HK-2 (cell line): ENCODE data around the gene MRPL38.

Experiments
- DNase-seq: peaks from one replicate; pipeline ENCODE4 v3.0.0-alpha.2; 2018; ENCODE audit not compliant: unreplicated experiment

The MRPL38 gene

DNA sequence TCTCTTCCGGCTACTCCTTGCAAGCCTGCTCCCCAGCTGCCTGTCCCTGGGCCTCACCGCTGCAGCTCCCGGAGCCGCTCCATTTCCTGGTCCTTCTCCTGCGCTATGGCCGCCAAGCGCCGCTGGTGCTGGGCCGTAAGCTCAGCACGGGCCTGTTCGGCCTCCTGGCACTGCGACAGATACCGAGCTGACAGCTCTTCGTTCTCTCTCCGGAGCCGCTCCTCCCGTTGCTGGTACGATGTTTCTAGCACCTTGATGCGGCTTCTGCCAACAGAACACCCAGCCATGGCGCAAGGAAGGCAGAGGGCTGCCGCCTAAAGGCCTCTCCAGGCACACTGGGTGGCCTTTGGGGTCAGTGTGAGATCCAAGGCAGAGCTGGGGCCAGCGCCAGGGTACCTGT lies 14.9 kb upstream of the MRPL38 start:
- no peak for DNase-seq

DNA sequence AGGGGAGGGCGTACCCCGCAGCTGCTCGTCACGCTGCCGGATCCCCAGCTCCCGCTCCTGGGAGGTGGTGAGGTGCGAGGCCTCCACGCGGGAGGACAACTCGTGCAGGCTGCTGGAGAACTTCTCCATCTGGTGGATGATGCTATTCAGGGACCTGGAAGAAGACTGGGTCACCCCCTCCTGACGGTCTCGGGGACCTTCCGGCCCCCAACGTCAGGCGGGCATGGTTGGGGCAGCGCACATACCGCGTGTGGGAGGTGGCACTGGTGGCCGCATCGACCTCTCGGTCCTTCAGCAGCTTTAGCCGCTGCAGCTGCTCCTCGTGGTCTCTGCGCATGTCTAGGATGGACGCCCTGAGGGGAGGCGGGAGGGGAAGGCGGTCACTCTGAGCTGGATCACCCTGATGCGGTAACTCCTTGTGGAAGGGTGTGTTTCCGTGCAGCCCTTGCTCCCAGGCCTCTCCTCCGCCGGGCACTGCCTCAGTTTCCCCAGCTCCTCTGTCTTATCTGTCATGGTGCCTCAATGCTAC lies 13.3 kb upstream of the MRPL38 start:
- no peak for DNase-seq

DNA sequence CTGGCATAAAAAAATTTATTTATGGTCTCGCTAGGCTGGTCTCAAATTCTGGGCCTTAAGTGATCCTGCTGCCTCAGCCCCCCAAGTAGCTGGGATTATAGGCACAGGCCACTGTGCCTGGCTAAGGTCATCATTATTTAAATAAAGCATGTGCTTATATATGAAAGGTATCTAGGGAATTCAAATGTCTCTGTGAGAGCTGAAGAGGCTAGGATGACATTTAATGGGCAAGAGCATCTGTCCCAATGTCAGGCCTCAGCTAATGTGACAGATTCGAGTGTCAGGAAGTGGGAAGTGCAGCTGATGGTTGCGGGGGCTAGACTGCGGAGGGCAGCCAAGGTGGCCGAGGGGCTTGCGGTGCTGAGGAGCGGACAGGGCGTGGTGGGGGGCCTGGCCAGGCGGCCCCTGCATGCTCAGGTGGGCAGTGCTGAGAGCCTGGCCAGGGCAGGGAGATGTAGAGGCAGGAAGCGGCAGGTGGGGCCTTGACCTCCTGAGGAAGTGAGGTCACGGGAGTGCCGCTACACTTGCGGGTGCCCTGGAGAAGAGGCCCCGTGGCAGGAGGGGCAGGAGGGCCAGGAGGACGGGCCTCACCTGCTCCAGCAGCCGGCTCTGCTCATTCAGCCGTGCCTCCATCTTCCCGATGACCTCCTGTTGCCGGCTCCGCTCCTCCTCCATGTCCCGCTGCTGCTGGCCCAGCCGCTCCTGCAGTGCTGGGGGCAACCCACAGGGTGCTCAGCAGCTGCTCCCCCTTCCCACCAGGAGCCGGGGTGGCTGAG lies 12.6 kb upstream of the MRPL38 start:
- DNase-seq = no peak

DNA sequence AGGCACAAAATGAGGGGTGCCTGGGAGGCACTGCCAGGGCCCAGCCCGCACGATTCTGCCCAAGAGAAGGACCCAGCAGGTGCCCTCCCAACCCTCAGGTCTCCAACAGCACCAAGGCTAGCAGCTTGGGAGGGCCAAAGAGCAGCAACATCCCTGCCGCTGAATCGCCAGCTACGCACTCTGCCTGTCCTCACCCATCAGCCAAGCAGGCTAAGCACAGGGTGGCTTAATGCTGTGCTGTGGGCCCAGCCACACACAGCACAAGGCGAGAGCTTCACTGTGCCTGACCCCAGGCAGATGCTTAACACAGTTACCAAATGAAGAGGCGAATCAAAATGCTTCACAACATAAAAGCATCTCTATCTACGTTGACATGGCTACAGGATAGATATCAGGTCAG lies 10.6 kb upstream of the MRPL38 start:
- DNase-seq = no peak

DNA sequence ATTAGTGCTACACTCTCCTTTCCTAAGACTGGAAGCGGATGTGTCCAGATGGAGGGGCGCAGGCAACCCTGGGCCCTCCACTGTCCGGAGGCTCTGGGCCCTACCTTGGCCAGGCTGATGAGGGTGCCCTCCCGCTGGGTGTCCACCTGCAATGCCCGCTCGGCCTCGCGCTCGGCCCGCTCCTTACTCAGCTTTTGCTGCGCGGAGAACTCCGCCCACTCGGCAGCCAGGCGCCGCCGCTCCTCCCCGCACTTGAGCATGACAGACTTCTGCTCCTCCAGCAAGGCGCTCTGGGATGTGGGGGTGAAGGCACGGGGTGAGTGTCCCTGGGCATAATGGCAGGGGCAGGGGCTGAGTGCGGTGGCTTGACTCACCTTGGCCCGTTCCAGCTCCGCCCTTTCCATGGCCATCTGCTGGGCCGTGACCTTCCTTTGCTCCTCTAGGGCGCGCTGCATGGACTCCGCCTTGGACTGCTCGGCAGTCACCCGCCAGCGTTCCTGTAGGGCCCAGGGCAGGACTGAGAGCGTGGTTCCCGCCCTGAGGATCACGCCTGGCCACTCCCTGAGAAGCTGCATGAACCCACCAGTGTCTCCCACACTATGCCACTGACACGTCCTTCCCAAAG lies 10.1 kb upstream of the MRPL38 start:
- no peak for DNase-seq

DNA sequence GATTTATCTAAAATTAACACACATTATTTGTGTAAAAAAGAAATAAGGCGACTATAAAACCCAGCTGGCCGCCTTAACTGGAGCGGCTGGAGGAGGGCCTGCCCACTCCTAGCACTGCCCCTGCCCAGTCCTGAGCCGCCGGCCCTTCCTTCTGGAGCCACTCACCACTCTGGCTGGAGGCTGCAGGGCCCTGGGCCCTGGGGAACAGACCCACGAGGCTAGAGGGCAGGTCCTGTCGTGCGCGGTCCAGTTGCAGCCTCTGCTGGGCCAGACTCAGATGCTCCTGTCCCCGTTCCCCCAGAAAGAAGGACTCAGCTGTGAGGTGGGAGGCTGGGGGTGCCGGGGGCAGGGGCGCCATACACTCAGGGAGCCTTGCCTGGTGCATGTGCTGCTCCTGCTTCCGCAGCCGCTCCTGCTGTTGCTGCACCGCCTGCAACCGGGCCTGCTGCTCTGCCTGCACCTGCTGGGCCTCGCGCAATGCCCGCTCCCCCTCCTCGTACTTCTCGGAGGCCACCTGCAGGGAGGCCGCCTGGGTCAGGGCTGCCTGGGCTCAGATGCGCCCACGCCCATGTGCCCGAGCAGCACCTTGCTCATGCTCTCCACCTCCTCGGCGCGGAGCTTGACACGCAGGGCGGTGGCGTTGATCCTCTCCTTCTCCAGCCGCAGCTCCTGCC lies 9.0 kb upstream of the MRPL38 start:
- no peak for DNase-seq

DNA sequence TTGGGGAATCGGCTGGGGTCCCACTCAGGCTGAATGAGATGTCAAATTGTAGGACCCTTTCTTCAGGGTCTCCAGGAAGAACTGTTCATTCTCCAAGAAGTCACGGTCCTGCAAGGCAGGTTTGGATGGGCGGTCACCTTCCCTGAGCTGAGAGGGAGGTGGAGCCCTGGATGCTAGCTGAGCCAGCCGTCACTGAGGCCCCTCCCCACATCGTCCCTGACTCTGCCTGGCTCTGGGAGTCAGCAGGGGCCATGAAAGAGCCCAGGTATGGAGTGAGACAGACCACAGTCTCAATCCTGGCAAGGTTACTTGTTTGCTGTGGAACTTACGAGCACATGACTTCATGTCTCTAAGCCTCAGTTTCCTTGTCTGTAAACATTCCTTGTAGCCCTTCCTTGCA lies 6.0 kb upstream of the MRPL38 start:
- no peak for DNase-seq

DNA sequence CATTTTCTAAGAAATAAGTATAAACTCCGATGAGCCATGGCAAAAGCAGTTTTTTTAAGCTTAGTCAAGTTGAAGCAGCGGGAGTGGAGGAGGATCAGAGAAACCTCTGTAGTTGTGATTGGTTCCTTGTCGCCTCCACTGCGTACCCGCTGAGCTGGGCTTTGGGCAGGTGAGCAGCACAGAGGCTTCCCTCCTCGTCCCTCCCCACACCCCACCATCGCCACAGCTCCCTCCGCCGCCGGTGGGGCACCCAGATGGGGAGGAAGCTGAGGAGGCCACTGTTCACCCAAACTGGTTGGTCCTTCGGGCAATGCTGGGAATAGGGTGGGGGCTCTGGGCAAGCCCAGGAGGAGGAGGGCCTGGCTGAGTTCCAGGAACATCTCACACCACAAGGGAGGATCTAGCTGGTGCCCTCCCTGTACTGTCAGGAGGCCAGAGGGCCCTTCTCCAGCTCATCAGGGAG lies 5.2 kb upstream of the MRPL38 start:
- DNase-seq = no peak

DNA sequence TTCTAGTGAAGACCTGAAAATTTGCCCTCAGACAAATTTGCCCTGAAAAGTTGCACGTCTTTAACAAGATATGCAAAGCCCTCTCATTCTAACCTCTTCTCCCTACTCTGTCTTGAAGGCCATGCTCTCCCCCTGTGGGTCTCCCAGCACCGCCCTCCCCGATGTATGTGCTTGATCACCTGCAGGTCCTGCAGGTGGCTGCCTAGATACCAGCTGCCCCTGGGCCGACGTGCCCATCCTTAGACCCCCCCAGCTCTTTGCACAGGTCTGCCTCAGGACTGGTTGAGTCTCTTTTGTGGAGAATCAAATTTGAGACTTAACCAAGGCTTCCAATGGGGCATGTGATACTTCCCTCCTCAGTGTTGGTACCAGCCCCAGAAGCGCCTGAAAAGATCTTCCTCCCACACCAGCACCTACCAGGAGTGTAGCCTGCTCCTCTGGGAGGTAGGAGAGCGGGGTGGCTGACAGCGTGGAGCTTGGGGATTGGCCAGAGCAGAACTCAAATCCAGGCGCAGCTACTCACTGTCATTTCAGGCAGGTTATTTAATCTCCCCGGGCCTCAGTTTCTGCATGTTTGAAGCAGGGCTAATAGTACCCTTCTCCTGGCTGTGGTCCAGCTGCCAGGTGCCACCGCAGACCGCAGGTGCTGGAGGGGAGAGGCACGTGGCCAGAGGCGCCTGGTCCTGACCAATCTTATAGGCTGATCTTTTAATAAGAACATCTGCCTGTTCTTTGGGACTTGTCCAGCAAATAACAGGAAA lies 4.5 kb upstream of the MRPL38 start:
- no peak for DNase-seq

DNA sequence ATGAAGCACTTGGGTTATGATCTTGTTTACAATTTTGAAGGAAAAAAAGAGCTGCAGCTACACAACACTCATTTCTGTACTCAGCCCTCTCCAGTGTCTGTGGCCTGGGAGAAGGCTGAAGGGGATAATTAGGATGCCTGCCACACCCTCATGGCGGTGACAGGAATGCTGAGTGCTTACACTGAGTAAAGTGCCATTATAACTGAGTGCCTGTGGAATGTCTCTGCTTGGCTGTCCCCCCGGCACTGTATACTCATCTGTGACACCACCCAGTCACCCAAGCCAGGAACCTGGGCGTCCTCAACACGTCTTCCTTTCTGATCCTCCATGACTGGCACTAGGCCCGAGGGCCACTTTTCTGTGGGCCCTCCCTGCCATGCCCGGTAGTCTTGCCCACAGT lies 3.5 kb upstream of the MRPL38 start:
- DNase-seq = no peak

DNA sequence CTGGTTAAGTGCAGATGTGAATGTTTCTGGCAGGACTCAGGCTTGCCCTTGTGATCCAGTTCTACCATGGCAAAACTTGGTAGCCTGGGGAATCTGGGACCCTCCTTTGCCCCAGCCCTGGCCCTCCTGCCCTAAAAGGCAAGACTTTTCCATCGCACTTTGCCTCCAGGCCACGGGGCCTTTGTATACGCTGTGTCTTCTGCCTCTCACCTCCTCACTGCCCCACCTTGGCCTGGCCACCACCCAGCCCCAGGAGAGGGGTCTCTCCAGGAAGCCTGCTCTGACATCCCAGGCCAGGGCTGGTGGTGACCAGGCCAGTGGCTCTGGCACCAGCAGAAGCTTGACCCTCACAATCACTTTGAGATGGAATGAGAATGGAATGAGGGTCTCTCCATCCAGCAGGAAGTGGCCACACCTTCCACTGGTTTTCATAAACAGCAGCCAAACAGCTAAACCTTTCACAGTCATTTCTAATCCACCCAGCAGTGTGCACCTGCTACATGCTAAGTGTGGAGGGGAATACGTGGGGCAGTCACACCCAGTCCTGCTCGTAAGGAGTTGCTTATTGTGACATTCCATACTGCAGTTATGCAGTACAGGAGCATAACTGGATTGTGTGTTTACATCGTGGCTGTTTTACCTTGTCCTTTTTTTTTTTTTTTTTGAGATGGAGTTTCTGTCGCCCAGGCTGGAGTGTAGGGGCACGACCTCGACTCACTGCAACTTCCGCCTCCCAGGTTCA lies 1.6 kb upstream of the MRPL38 start:
- DNase-seq = no peak

DNA sequence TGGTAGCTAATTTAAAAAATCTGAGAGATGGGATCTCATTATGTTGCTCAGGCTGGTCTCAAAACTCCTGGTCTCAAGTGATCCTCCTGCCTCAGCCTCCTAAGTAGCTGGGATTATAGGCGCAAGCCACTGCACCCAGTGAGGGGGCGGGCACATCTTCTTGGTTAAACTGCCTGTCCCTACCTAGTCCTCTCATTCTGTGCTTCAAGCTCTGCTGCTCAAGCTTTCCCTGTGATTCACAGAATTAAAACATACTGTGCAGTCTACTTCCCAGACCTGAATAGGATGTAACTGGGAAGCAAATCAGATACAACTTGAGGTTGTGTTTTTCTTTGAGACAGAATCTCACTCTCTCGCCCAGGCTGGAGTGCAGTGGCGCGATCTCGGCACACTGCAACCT lies 2.3 kb downstream of the MRPL38 start:
- no peak for DNase-seq

DNA sequence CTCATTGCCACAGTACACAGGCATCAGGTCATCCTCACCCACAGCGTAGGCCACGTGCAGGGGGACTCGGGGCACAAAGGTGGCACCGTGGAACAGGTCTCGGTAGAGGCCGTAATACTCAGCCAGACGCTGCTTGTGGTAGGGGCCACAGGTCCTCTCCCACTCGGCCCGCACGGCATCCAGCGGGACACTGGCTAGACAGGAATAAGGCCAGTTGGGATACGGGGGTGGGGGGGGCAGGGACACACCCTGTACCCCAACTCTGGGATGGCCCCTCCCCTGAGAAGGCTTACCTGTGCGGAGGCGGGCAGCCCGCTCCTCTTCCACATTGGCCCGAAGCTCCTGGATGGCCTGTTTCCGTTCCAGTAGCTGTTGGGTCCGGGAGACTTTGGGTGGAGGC lies 3.0 kb downstream of the MRPL38 start:
- no peak for DNase-seq

DNA sequence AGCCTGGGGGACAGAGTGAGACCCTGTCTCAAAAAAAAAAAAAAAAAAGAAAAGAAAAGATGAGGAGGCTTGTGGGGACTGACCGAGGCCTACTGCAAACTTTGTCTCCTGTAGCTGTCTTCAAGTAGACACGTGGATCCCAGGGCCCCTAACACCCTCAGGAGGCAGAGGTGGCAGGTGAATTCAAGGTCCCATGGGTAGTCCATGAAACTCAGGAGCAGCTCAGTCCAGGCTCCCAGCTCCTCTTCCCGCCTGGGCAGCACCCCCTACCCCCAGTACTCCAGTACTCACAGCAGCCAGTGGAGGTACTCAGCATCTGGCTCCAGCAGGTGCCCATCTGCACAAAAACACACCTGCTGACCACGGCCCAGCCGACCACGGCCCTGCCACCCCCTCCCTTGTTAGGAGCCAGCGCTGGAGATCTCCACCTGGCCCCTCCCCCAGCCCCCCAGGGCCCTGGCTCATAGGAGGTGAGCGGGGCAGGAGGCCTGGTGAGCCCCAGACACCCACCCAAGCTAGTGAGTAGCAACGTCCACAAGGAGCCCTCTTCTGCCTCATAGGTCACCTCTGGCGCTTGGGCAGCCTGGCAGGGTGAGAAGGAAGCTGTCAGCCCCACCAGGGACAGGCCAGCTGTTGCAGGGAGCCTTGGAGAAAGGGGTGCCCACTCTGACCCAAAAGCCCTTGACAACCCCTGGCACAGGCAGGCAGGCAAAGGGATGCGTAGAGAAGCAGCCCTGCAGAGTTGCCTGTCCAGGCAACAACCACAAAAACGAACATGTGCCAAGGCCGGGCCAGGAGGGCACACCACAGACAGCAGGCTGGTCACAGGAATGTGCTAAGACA lies 3.8 kb downstream of the MRPL38 start:
- DNase-seq = no peak

DNA sequence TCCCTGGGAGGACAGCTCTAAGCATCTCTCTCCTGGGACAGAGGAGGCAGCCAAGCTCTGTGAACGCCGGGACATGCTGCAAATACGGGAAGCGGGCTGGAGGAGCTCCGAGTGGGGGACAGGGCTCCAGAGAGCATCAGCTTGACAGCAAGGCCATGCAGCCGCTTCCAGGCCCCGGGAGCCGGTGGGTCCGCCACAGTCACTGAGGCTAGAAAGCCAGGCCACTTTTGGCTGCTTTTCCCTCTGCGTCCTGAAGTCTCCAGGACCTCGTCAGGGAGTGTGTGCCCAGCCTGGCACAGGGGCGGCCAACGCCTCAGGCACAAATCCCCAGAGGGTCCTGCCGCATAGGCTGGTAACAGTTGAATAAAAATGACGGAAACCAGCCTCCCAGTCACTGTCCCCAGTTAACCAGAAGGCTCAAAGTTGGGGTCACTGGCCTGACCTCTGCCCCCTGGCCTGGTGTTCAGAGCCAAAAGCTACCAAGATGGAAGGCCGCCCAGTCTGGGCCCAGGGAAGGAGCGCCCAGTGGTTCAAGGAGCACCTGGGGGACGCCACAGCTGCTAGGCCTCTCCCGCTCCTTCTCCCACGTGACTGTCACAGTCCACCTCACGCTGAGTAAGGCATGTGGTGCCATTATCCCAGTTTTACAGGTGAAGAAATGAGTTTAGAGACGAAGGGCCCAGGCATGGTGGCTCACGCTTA lies 4.8 kb downstream of the MRPL38 start:
- DNase-seq = no peak

DNA sequence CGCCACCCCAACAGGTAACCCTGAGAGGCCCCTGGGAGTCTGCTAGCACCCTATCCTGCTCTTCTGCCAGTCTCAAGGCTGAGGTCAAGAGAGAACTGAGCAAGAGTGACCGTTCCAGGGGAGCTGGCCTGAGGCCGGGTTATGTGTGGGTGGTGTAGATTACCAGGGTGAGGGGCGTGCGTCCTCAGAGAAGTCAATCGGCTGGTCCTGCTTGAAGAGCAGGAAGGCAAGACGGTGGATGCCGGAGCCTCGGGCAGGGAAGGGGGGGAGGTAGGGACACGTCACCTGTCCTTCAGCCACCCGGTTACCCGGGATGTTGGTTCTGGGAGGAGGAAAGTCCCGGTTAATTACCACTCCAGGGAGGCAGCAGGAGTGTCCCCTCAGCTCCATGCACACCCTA lies 5.3 kb downstream of the MRPL38 start:
- DNase-seq = no peak

DNA sequence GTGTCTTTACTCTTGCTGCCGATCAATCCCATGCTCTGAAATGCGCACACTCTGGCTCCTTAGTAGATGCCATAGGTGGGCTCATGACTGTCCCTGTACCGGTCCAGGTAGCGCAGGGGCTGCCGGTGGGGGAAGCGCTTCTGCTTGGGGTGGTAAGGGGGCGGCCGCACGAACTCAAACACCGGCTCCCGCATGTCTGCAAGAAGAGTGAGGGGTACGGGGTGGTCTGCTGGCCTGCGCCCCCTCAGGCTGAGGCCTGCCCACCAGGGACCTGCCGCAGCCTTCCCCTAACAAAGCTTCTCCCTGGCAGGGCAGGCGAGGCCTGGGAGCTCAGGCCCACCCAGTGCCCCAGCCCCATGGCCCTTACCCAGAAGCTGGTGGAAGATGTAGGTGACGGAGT lies 5.9 kb downstream of the MRPL38 start:
- DNase-seq = no peak

DNA sequence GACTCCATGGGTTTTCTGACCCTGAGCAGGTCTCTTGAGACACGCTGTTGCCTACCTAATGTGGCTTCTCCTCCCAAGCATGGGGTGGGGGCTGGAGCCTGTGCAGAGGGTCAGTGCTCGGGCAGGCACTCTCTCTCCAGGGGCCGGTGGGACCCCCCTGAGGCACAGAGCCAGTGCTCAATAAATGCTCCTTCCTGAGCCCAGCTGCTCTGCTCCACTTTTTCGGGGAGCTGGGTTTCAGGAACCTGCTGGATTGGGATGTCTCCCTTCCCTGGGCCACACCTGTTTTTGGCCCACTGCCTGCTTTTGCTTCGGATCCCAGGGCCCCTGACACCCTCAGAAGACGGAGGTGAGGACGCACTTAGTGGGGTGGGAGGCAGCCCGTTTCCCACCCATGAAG lies 6.6 kb downstream of the MRPL38 start:
- no peak for DNase-seq

DNA sequence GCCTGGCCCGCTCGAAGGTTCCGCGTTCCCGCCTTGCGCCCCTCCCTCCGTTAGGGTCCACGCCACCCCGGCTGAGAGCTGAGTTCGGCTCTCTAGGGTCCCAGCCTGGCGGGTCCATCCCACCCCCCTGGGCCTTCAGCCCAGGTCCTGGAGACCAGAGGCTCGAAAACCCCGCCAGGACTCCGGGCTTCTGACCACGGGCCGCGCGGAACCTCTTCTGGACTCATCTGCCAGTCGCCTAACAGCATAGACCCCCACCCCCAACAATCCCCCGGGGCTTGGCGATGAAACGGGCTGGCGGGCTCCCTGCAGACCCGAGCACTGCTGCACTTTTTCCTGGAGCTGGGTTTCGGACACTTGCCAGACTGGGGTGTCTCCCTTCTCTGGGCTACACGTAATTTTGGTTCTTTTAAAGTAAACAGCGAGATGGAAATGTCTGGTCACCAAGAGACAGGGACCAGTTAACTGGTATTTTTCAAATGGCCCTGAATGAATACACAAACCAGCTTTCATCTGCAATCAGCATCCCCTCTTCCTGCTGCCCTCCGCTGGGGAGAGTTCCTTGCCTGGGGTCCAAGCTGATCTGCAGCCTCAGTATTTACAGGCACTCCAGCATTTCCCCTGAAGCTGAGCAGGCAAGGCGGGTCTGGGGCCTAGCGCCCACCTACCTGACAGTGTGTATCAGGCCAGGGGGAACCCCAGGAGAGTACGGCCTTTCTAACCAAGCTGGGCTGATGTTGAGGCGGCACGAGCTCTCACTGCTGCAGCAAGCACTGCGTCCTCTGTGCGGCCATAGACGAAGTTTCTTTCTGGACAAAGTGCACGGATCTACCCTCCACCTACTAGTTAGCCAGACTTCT lies 7.3 kb downstream of the MRPL38 start:
- no peak for DNase-seq
